Measurements from ENCODE around the gene LBHD1.
A peak's percentile ranks its signal among the peaks of the same experiment; 100 is the strongest.
"Not testable (repeated sequence)": the region's sequence is repeated elsewhere in the genome, so short reads cannot be mapped to it uniquely, and the experiment has no call there.

Gene LBHD1

DNA sequence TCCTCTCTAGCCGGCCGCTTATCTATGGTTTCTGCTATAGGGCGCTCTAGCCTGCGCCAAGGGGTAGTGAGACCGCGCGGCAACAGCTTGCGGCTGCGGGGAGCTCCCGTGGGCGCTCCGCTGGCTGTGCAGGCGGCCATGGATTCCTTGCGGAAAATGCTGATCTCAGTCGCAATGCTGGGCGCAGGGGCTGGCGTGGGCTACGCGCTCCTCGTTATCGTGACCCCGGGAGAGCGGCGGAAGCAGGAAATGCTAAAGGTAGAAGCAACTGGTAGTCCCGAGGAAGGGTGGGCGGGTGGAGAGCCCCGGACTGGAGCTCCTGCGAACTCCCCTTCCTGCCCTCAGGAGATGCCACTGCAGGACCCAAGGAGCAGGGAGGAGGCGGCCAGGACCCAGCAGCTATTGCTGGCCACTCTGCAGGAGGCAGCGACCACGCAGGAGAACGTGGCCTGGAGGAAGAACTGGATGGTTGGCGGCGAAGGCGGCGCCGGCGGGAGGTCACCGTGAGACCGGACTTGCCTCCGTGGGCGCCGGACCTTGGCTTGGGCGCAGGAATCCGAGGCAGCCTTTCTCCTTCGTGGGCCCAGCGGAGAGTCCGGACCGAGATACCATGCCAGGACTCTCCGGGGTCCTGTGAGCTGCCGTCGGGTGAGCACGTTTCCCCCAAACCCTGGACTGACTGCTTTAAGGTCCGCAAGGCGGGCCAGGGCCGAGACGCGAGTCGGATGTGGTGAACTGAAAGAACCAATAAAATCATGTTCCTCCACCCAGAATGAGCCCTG lies at the start of gene LBHD1, which contains the start of gene UQCC3:
LBHD1 (minus strand) TSS at position 660 of the 782 bp plus-strand sequence. CDS start 2,236 bp downstream, outside the sequence.
UQCC3 (plus strand) TSS at position 66 of the 782 bp plus-strand sequence; CDS start at position 139, 73 bp downstream.
- DNase-seq (ENCODE audit: low spot score) = peak; percentile 79

DNA sequence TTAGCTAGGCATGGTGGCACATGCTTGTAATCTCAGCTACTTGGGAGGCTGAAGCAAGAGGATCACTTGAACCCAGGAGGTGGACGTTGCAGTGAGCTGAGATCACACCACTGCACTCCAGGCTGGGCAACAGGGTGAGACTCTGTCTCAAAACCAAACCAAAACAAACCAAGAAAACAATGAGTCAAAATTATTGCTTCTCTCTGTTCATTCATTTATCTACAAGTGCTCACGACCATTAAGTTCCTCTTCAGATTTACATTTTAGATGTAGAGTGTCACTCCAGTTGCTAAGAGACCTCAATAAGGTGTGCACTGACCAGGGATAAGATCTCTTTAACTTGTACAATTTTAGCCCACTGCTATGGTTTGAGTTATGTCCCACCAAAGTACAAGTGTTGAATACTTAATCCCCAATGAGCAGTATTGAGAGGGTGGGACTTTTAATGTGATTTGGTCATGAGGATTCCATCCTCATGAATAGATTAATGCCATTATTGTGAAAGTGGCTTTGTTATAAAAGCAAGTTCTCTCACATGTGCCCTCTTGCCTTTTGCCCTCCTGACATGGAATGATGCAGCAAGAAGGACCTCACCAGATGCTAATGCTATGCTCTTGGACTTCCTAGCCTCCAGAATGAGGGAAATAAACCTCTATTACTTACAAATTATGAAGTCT lies 47.4 kb upstream of the LBHD1 start:
- DNase-seq (ENCODE audit: low spot score) = no peak

- no peak for DNase-seq (ENCODE audit: low spot score)
Observed at GRCh38 chr11:62716816-62717215, 44.7 kb upstream of the LBHD1 start.

DNA sequence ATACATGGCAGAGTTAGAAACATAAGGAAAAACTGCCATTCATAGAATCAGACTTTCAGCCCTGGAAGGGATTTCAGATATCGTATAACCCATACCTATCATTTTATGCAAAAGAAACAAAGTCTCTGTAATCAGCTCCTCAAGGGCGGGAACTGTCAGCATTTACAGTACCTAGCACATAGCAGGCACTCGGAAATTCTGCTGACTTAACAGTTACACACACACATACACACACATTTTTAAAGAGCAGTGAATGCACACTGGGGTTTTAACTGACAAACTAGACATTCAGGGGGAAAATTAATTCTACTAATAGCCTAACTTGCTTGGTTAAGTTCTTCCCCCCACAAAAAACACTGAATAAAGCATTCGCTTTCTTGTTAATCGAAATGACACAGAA lies 44.1 kb upstream of the LBHD1 start:
- DNase-seq (ENCODE audit: low spot score) = no peak

- no peak for DNase-seq (ENCODE audit: low spot score)
Observed at GRCh38 chr11:62715150-62716130, 43.4 kb upstream of the LBHD1 start.

- DNase-seq (ENCODE audit: low spot score) = no peak
Observed at GRCh38 chr11:62713343-62713742, 41.3 kb upstream of the LBHD1 start.

- no peak for DNase-seq (ENCODE audit: low spot score)
Observed at GRCh38 chr11:62712861-62713260, 40.8 kb upstream of the LBHD1 start.

DNA sequence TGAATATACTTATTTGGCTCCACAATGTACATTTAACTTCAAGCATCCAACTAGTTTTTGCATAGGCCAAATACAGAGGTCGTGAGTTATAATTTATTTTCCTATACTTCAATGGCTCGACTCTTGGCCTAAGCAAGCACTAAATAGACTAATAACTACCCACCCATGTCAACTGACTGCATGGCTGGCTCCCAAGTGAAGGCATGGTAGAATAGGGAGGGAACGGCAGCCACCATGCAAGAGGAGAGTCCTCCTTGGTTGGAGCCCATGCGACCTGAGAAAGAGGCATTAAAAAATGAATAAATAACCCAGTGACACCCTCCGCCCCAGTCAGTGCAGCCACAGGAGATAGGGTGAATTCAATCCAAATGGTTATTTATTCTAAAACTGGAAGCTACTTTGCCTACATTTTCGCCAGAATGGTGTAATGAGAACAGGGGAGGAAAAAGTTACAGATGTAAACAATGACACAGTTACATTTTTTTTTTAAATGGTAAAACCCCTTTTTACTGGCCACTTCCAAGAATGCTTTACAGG lies 40.3 kb upstream of the LBHD1 start:
- no peak for DNase-seq (ENCODE audit: low spot score)

DNA sequence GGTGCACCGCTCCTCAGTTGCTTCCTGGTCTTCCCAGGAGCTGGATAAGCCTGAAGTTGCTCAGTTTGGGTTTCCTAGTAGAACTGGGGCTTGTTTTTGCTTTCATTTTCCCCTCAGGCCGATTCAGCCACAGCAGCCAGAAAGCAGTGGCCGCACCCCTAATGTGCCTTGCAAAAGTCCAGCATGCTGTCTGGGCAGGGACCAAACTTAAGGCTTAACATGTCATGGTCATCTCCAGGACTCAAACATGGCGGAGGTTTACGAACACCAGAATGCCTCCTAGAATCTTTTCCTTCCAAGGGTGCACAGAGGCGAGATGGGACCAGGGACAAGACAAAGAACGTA lies 37.9 kb upstream of the LBHD1 start:
- DNase-seq (ENCODE audit: low spot score) = peak; percentile 54

- peak; percentile 94 for DNase-seq (ENCODE audit: low spot score)
Observed at GRCh38 chr11:62709247-62710000, 37.4 kb upstream of the LBHD1 start.

- no peak for DNase-seq (ENCODE audit: low spot score)
Observed at GRCh38 chr11:62708793-62709192, 36.7 kb upstream of the LBHD1 start.

GRCh38 chr11:62708392-62708791 lies 36.3 kb upstream of the LBHD1 start:
- no peak for DNase-seq (ENCODE audit: low spot score)

DNA sequence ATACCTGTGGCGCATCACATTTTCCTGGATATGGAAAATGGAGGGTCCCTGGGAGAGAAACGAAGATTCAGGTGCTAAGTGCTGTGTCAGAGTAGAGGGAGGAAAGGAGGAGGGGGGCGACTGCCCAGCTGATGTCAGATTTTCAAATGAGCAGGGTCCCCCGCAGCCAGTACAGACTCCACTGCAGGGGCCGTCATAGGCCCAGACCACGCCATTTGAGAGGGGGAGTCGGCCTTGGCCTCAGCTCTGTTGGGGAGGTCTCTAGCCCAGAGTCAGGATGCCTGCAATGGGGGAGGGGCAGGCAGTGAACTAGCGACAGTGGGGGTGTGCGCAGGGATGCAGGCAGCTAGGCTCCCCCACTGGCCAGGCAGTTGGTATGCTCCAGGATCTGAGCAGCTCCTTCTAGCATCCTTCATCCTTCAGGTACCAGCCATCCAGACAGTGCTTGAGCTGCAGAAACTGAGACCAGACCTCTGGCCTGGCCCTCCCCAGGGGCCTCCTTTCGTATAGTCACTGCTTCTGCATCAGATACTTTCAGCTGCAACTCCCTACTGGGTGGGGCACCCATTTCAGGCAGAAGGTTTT lies 35.3 kb upstream of the LBHD1 start, which contains the start of the genes BSCL2 and GNG3:
BSCL2 (minus strand) TSS at position 148 of the 585 bp plus-strand sequence. CDS start 229 bp downstream, outside the sequence.
GNG3 (plus strand) TSS at position 400 of the 585 bp plus-strand sequence. CDS start 620 bp downstream, outside the sequence.
- no peak for DNase-seq (ENCODE audit: low spot score)

- DNase-seq (ENCODE audit: low spot score) = no peak
Observed at GRCh38 chr11:62706850-62707247, 34.8 kb upstream of the LBHD1 start.

DNA sequence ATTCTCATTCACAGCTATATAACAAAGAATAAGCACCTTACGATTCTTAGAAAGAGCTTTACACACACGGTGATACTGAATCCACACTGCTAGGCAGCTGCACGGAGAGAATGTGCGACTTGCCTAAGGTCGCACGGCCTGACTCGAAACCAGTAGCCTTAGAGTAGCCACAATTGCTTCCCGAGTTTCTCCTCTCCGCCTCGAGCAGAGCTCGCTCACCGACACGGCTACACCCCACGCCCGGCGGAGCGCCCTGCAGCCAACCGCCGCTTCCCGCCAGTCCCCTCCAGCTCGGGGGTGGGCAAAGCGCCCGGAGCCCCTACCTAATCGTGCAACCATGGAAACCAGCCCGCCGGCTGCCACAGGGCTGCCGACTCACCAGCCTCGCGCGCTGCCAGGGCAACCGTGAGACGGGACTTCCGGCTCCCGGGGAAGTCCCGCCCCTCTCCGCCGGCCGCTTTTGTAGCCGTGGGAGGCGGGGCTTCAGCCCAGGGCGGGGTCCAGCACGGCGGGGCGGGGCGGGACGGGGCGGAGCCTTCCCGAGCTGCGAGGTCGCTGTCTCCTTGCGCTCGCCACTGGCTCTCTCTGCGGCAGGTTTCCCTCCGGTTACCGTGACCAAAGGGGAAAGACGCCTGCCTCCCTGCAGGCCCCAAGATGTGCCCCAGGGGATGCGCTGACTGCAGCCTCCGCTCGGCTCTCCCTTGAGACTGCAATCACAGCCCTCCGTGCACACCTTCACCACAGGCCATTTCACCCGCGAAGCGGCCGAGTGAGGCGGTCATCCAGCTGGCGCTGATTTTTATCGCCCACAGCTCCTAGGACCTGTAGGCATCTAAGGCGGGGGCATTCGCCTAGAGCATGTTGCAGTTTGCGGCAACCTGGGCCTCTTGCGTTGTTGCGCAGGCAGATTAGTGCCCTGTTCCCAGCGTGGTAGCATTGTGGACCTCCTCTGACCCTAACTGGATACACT lies 34.1 kb upstream of the LBHD1 start:
- peak; percentile 96 for DNase-seq (ENCODE audit: low spot score)

- no peak for DNase-seq (ENCODE audit: low spot score)
Observed at GRCh38 chr11:62705413-62705812, 33.3 kb upstream of the LBHD1 start.

DNA sequence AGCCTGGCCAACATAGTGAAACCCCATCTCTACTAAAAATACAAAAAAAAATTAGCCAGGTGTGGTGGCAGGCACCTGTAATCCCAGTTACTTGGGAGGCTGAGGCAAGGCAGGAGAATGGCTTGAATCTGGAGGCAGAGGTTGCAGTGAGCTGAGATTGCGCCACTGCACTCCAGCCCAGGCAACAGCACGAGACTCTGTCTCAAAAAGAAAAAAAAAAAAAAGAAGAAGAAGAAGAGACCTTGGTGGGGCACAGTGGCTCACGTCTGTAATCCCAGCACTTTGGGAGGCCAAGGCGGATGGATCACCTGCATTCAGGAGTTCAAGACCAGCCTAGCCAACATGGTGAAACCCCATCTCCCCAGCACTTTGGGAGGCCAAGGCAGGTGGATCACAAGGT lies 31.9 kb upstream of the LBHD1 start:
- not testable (repeated sequence) for DNase-seq (ENCODE audit: low spot score)

DNA sequence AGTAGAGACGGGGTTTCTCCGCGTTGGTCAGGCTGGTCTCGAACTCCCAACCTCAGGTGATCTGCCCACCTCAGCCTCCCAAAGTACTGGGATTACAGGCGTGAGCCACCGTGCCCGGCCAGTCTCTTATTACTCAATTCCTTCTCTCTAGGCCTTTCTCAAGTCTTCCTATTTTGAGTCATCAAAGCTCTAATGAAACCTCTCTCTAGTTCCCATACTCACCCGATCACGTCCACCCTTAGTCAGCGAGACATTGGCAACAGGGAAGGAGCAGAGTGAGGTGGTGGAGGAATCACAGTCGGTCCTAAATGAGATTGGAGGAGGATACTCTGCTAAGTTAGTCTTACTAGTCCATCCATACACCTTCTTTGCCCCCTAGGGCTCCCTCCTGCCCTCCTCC lies 30.2 kb upstream of the LBHD1 start:
- no peak for DNase-seq (ENCODE audit: low spot score)

DNA sequence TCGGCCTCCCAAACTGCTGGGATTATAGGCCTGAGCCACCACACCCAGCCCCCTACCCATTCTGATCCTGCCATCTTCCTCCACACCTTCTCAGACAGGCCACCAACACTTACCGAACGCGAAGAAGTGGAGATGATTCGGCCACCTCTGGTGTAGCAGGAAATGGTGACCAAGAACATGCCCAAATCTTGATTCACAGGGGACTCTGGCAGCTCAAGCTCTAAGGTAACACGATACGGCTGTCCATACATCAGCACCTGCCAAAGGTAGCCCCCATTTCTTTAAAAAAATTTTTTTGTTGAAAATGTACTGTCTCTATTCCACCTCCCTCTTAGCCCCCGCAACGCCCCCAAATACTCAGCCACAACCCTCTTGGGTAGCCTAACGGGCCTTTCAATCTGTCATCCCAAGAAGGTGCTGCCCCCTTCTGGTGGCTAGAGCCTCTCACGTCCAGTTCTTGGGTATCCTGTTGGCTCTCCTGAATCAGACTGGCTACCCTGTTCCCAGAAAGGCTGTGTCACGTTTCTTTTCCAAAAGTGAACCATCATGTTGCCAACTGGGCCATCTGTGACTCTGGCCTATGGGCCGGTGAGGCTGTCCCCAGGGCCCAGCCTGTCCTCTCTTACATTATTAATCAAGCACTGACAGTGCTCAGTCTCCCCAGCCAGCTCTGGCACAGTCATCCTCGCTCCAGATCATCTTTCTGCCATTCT lies 22.5 kb upstream of the LBHD1 start:
- DNase-seq (ENCODE audit: low spot score) = peak; percentile 80

Measured in AG20443 (cell line).